ENCODE measurements around the gene PRDM16.

- TF ChIP-seq CTCF (IDR thresholded peaks at IDR 0.05) (no peak), POLR2A (IDR thresholded peaks at IDR 0.05) (no peak)
These were observed 32.3 kb downstream of the PRDM16 start for GRCh38 chr1:3101124-3101939.

All from testis (tissue), 2 donors.